HFF-Myc (cell line): ENCODE measurements around the gene PCDH1.
"Not testable (repeated sequence)": the region's sequence is repeated elsewhere in the genome, so short reads cannot be mapped to it uniquely, and the experiment has no call there.

Experiments
- DNase-seq: peaks from one replicate; pipeline ENCODE4 v3.0.0-alpha.2; 2011; ENCODE audit warnings: low read depth; ENCODE audit errors: extremely low read depth
- H3K4me3 ChIP-seq: replicated peaks from 2 replicates; pipeline ENCODE4 v1.5.1; 2011; ENCODE audit warnings: low read depth, mild to moderate bottlenecking, control low read depth, low read length
- CTCF ChIP-seq: IDR thresholded peaks from 2 replicates; pipeline ENCODE4 v1.5.1; 2012; ENCODE audit warnings: mild to moderate bottlenecking, low read depth, low read length, control low read depth; ENCODE audit errors: missing control alignments

The PCDH1 gene

GRCh38 chr5:141825241-141825671 lies 53.0 kb downstream of the PCDH1 start:
- DNase-seq = no peak
- no peak overlapping the region for H3K4me3 ChIP-seq
- no peak for TF ChIP-seq CTCF

GRCh38 chr5:141824717-141825116 lies 53.5 kb downstream of the PCDH1 start:
- DNase-seq = no peak
- no peak for TF ChIP-seq CTCF
- no peak overlapping the region for H3K4me3 ChIP-seq

- no peak for DNase-seq
- no peak overlapping the region for H3K4me3 ChIP-seq
- no peak for TF ChIP-seq CTCF
Observed at GRCh38 chr5:141823056-141823455, 55.2 kb downstream of the PCDH1 start.

- H3K4me3 ChIP-seq = no peak overlapping the region
- no peak for DNase-seq
- TF ChIP-seq CTCF = no peak
Observed at GRCh38 chr5:141822144-141822543, 56.1 kb downstream of the PCDH1 start.

GRCh38 chr5:141821430-141821925 lies 56.7 kb downstream of the PCDH1 start:
- no peak for TF ChIP-seq CTCF
- peak; percentile 82 for DNase-seq
- H3K4me3 ChIP-seq = no peak overlapping the region

- not testable (repeated sequence) for DNase-seq, H3K4me3 ChIP-seq
Observed at GRCh38 chr5:141820686-141821085, 57.5 kb downstream of the PCDH1 start.

GRCh38 chr5:141817631-141818030 lies 60.6 kb downstream of the PCDH1 start:
- H3K4me3 ChIP-seq = no peak overlapping the region
- DNase-seq = no peak
- no peak for TF ChIP-seq CTCF
